GM12892 (cell line): Measurements from ENCODE around the gene P2RY8.
A peak's percentile ranks its signal among the peaks of the same experiment; 100 is the strongest.
"Not testable (repeated sequence)": the region's sequence is repeated elsewhere in the genome, so short reads cannot be mapped to it uniquely, and the experiment has no call there.

Experiments used
- DNase-seq: peaks from one replicate; pipeline ENCODE4 v3.0.0; 2011; ENCODE audit not compliant: insufficient read length
- FAIRE-seq: peaks from 2 replicates; lab custom pipeline; 2011; peaks lifted over from hg19 to GRCh38; lab: Jason Lieb, UNC
- POLR2A ChIP-seq: IDR thresholded peaks from 2 replicates; pipeline ENCODE4 v1.6.1; 2011; ENCODE audit warnings: low read depth, low read length, control low read depth
- POLR2AphosphoS5 ChIP-seq: IDR thresholded peaks from 2 replicates; pipeline ENCODE4 v1.6.1; 2011; ENCODE audit warnings: low read depth, low read length, control low read depth
- TAF1 ChIP-seq: IDR thresholded peaks from 2 replicates; pipeline ENCODE4 v1.6.1; 2011; ENCODE audit warnings: low read depth, mild to moderate bottlenecking, control low read depth, low read length, borderline replicate concordance

Gene P2RY8

GRCh38 chrX:1558761-1559468 lies 21.9 kb upstream of the P2RY8 start:
- DNase-seq (no peak), FAIRE-seq (no peak)
- no peak for TF ChIP-seq TAF1
- no peak for TF ChIP-seq POLR2A
- TF ChIP-seq POLR2AphosphoS5, result no peak

- DNase-seq, FAIRE-seq: not testable (repeated sequence)
Measured at GRCh38 chrX:1557442-1557841, 20.5 kb upstream of the P2RY8 start.

DNA sequence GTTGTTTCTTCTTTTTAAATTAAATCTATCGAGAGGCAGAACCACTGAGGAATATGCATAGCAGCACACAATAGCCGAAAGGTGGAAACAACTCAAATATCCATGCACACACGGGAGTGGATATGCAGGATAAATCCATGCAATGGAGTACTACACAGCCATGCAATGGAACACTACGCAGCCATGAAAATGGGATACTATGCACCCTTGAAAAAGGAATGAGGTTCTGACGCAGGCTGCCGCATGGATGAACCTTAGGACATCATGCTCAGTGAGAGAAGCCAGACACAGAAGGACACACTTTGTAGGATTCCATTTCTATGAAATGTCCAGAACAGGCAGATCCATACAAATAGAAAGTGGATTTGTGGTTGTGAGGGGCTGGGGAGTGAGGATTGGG lies 18.4 kb upstream of the P2RY8 start:
- FAIRE-seq (no peak), DNase-seq (no peak)
- no peak for TF ChIP-seq POLR2A
- no peak for TF ChIP-seq TAF1
- TF ChIP-seq POLR2AphosphoS5, result no peak

- DNase-seq (no peak), FAIRE-seq (peak; percentile 75)
- TF ChIP-seq POLR2AphosphoS5 (no peak), POLR2A (no peak), TAF1 (no peak)
Measured at GRCh38 chrX:1554469-1555210, 17.7 kb upstream of the P2RY8 start.

GRCh38 chrX:1551959-1552546 lies 15.1 kb upstream of the P2RY8 start:
- DNase-seq (no peak), FAIRE-seq (no peak)
- TF ChIP-seq POLR2A, result no peak
- no peak for TF ChIP-seq POLR2AphosphoS5
- TF ChIP-seq TAF1, result no peak

GRCh38 chrX:1546691-1547251 lies 9.8 kb upstream of the P2RY8 start:
- TF ChIP-seq TAF1 (no peak), POLR2A (no peak), POLR2AphosphoS5 (no peak)
- DNase-seq, result no peak
- peak; percentile 82 for FAIRE-seq

DNA sequence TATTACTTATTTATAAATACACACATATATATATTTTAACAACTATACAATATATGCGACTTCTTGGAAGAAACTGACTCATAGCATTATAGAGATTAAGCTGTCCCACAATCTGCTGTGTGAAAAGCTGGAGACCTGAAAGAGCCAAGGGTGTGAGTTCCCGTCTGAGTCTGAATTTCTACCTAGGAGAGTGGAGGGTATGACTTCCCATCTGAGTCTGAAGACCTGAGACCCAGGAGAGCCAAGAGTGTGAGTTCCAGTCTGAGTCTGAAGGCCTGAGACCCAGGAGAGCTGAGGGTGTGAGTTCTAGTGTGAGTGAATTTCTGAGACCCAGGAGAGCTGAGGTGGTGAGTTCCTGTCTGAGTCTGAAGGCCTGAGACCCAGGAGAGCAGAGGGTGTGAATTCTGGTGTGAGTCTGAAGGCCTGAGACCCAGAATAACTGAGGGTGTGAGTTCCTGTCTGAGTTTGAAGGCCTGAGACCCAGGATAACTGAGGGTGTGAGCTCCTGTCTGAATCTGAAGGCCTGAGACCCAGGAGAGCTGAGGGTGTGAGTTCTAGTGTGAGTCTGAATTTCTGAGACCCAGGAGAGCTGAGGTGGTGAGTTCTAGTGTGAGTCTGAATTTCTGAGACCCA lies 8.9 kb upstream of the P2RY8 start:
- TF ChIP-seq POLR2A, result no peak
- TF ChIP-seq POLR2AphosphoS5, result no peak
- no peak for TF ChIP-seq TAF1
- no peak for DNase-seq
- peak; percentile 64 for FAIRE-seq

GRCh38 chrX:1542994-1543725 lies 6.2 kb upstream of the P2RY8 start:
- TF ChIP-seq POLR2A (no peak), TAF1 (no peak), POLR2AphosphoS5 (no peak)
- no peak for DNase-seq
- peak; percentile 5 for FAIRE-seq

- FAIRE-seq, DNase-seq: not testable (repeated sequence)
Measured at GRCh38 chrX:1539146-1539545, 2.2 kb upstream of the P2RY8 start.

- FAIRE-seq, result not testable (repeated sequence)
Measured at GRCh38 chrX:1537716-1538090, 718 bp upstream of the P2RY8 start.

DNA sequence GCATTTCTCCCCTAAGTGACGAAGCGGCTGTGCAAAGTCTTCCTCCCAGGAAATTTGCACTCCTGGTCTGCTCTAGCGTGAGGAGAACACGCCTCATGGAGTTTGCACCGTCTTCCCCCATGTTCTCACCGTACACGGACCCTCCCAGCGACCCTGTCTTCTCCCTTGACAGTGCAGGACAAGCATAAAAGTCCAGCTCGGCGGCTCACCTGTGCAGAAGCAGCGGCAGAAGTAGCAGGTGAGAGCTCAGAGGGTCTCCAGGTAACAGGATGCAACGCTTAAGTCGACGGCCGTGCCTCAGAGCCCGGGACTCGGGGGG lies 314 bp downstream of the P2RY8 start:
- TF ChIP-seq POLR2A (no peak), POLR2AphosphoS5 (no peak), TAF1 (no peak)
- no peak for DNase-seq
- FAIRE-seq, result no peak

More at GRCh38 chrX:1537716-1538090, 718 bp upstream of the P2RY8 start:
- DNase-seq, result not testable (repeated sequence)

GRCh38 chrX:1535241-1536041 lies 1.5 kb downstream of the P2RY8 start:
- no peak; the same call in none of the 2 replicates for TF ChIP-seq POLR2A
- TF ChIP-seq POLR2AphosphoS5, result no peak; the same call in 1 of the 2 replicates
- TF ChIP-seq TAF1, result no peak
- FAIRE-seq (no peak), DNase-seq (no peak)
